VCaP (cell line): Measurements from ENCODE around the gene CIAO2B.
"Not testable (repeated sequence)": the region's sequence is repeated elsewhere in the genome, so short reads cannot be mapped to it uniquely, and the experiment has no call there.

Experiments used
- H3K27ac ChIP-seq: fragments of 450-650 bp; 2 replicates; pipeline ENCODE4 v1.5.1; 2017
- TF ChIP-seq, protein P1 (sequence below): fragments of 450-650 bp; conservative IDR thresholded peaks from 2 replicates; pipeline ENCODE4 v1.5.1; 2017; ENCODE audit warnings: mild to moderate bottlenecking, moderate library complexity

CIAO2B gene

DNA sequence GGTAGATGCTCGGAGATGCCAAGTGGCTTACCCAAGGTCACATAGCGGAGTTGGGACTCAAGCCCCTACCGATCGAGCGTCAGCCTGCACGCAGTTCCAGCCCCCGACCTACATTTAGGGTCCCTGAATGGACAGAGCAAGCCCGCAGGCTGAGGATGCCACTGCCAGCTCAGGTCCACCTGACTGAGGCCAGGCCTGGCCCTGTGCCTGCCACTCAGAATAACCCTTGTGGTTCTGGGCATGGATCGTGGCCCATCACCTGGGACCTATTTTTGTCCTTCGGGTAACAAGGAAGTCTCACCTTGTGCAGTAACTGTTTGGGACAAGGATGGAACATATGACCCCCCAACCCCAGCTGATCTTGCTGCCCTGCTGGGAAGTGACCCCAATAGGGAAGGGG lies 32.6 kb downstream of the CIAO2B start:
- TF ChIP-seq, protein P1, sequence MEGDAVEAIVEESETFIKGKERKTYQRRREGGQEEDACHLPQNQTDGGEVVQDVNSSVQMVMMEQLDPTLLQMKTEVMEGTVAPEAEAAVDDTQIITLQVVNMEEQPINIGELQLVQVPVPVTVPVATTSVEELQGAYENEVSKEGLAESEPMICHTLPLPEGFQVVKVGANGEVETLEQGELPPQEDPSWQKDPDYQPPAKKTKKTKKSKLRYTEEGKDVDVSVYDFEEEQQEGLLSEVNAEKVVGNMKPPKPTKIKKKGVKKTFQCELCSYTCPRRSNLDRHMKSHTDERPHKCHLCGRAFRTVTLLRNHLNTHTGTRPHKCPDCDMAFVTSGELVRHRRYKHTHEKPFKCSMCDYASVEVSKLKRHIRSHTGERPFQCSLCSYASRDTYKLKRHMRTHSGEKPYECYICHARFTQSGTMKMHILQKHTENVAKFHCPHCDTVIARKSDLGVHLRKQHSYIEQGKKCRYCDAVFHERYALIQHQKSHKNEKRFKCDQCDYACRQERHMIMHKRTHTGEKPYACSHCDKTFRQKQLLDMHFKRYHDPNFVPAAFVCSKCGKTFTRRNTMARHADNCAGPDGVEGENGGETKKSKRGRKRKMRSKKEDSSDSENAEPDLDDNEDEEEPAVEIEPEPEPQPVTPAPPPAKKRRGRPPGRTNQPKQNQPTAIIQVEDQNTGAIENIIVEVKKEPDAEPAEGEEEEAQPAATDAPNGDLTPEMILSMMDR: no peak
- no peak overlapping the region for H3K27ac ChIP-seq

DNA sequence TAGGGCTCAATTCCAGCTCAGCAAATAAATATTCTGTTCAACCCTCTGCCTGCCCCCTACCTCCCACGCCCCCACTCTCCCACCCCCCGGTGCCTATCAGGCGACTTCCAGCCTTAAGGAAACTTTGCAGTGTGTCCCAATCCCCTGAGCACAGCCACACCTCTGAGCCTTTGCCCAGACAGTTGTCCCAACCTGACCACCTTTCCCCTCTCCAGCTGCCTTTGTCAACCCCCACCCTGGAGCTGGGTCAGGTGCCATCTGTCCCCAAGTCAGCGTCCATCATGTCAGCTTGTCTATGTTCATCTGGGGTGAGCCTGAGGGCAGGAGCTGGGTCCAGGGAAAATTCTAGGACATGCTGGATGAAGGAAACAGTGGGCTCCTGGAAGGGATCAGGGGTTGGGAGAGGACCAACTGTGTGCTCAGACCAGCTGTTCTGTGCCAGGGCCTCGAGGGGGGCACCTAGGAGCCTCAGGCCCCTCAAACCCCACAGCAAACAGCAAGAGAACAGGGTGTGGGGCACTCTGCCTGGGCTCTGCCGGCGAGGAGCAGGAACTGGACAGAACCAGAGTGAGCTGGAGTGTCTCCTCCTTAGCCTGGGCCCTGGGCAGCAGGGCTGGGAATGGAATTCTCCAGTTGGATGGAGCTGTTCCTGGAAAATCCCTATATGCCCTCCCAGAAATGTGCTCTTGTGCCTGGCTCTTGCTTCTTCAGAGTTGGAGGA lies 33.3 kb downstream of the CIAO2B start:
- no peak overlapping the region for H3K27ac ChIP-seq

DNA sequence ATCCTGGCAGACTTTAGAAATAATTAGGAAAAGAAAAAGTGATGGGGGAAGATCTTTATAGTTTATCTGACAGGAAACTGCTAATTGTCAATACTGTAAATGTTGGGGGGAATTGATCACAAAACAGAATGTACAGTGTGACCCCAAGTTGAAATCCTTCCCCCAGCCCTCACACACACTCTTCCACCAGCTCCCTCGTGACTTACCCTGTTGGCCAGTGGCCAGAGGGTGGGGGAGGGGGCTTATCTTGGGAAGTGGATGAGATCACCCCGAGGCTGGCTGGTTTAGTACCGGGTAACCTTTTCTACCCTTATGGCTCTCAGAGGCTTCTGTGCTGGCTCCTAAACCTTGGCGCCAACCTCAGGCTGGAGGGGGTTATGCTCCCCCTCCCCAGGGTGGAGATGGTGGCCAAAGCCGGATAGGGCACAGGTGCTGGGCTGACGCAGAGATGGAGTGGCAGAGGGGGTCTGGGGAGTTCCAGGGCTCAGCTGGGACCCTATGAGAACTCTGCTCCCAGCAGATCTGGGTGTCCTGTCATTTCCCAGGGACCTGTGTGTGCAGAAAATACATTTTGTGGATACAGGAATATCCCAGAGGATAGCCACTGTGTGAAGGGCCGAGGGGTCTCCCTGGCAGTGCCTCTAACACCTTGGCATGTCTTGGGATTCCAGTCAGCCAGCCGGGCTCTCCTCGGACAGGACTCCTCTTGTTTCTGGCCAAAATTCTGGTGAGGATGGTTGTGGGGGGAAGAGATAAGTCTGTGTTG lies 34.1 kb downstream of the CIAO2B start:
- no peak overlapping the region for H3K27ac ChIP-seq
- TF ChIP-seq, protein P1: no peak

More for the DNA sequence above, 33.3 kb downstream of the CIAO2B start:
- TF ChIP-seq, protein P1: no peak

DNA sequence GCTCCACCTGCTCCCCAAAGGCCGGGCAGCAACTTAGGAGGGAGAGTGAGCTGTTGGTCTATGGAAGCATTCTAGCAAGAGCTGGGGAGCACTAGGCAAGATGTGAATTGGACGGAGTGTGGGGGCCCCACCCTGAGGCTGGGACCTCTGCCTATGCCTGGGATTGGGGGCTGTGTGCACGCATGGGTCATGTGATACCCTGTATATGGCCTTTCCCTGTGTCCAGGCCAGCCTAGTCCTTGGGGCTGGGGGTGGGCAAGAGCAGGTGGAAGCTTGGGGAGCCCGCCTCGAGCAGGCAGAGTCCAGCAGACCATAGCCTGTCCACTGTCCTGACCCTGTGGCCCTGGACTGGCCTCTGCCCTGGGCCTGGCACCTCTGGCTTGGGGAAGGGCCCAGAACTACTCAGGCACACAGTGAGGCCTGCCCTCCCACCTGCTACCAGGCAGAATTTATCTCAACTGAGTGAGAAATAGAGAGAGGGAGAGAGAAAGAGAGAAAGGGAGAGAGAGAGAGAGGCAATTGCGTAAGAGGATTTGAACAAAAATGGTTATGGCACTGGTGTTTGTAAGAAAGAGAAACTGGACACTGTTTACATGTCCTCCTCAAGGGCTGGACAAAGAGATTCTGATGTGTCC lies 34.8 kb downstream of the CIAO2B start:
- TF ChIP-seq, protein P1: no peak
- no peak overlapping the region for H3K27ac ChIP-seq

DNA sequence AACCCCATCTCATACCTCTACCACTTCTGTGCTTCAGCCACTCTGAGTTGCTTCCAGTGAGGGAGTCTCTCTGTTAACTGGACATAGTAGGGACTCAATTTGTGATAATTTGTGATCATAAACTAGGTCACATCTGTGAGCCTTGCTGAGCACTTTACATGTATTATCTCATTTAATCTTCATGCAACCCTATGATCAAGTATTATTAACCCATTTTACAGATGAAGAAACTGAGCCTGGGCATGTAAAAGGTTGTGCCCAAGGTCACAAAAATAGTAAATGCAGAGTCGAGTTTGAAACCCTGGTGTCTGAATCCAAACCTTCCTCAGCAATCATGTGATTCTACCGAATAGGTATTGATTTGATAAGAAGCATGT lies 35.3 kb downstream of the CIAO2B start:
- H3K27ac ChIP-seq: no peak overlapping the region
- TF ChIP-seq, protein P1: no peak

DNA sequence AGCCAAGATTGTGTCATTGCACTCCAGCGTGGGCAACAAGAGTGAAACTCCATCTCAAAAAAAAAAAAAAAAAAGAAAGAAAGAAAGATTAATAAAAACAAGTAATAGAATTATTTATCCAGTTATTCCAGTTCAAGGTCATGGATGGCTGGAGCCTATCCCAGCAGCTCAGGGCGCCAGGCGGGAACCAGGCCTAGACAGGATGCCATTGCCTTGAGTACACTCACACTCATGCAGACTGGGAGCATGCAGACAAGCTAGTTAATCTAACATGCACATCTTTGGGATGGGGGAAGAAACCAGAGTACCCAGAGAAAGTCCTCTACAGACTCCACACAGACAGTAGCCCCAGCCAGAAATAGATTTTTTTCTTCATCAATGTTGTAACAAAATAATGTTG lies 36.0 kb downstream of the CIAO2B start:
- H3K27ac ChIP-seq: no peak overlapping the region
- TF ChIP-seq, protein P1: no peak

DNA sequence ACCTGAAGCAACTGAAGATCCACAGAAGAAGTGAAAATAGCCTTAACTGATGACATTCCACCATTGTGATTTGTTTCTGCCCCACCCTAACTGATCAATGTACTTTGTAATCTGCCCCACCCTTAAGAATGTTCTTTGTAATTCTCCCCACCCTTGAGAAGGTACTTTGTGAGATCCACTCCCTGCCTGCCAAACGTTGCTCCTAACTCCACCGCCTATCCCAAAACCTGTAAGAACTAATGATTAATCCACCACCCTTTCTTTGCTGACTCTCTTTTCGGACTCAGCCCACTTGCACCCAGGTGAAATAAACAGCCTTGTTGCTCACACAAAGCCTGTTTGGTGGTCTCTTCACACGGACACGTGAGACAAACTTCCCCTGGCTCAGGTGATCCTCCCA lies 37.5 kb downstream of the CIAO2B start:
- not testable (repeated sequence) for H3K27ac ChIP-seq
